GM18498 (cell line): ENCODE data around the gene DSCAM.
"Not testable (repeated sequence)": the region's sequence is repeated elsewhere in the genome, so short reads cannot be mapped to it uniquely, and the experiment has no call there.

ENCODE experiments used
- ATAC-seq: cut with Tn5 transposase; IDR thresholded peaks from one replicate; pipeline ENCODE4 v1.9.1; 2021; ENCODE audit warnings: mild to moderate bottlenecking, moderate library complexity; ENCODE audit not compliant: unreplicated experiment

Gene DSCAM

GRCh38 chr21:40194185-40194980 lies 652.6 kb downstream of the DSCAM start:
- no peak for ATAC-seq

- no peak for ATAC-seq
Observed at GRCh38 chr21:40191616-40192015, 655.3 kb downstream of the DSCAM start.

GRCh38 chr21:40191196-40191595 lies 655.8 kb downstream of the DSCAM start:
- no peak for ATAC-seq

- no peak for ATAC-seq
Observed at GRCh38 chr21:40187946-40188654, 658.9 kb downstream of the DSCAM start.

- ATAC-seq = no peak
Observed at GRCh38 chr21:40187244-40187643, 659.7 kb downstream of the DSCAM start.

GRCh38 chr21:40186045-40186444 lies 660.9 kb downstream of the DSCAM start:
- ATAC-seq = no peak

GRCh38 chr21:40185208-40185607 lies 661.8 kb downstream of the DSCAM start:
- no peak for ATAC-seq

GRCh38 chr21:40182491-40182890 lies 664.5 kb downstream of the DSCAM start:
- ATAC-seq = not testable (repeated sequence)

GRCh38 chr21:40179166-40179565 lies 667.8 kb downstream of the DSCAM start:
- ATAC-seq = no peak

GRCh38 chr21:40178726-40179125 lies 668.2 kb downstream of the DSCAM start:
- no peak for ATAC-seq

GRCh38 chr21:40177979-40178378 lies 669.0 kb downstream of the DSCAM start:
- ATAC-seq = no peak

- ATAC-seq = no peak
Observed at GRCh38 chr21:40176724-40177123, 670.2 kb downstream of the DSCAM start.

- no peak for ATAC-seq
Observed at GRCh38 chr21:40173816-40174215, 673.1 kb downstream of the DSCAM start.

GRCh38 chr21:40169971-40170370 lies 677.0 kb downstream of the DSCAM start:
- no peak for ATAC-seq

- no peak for ATAC-seq
Observed at GRCh38 chr21:40166291-40166843, 680.6 kb downstream of the DSCAM start.

GRCh38 chr21:40165773-40166070 lies 681.2 kb downstream of the DSCAM start:
- no peak for ATAC-seq

- no peak for ATAC-seq
Observed at GRCh38 chr21:40164905-40165772, 681.8 kb downstream of the DSCAM start.

- ATAC-seq = no peak
Observed at GRCh38 chr21:40162075-40162474, 684.9 kb downstream of the DSCAM start.

GRCh38 chr21:40160911-40161310 lies 686.0 kb downstream of the DSCAM start:
- no peak for ATAC-seq

GRCh38 chr21:40158366-40158765 lies 688.6 kb downstream of the DSCAM start:
- ATAC-seq = no peak

GRCh38 chr21:40155563-40155962 lies 691.4 kb downstream of the DSCAM start:
- ATAC-seq = no peak
